Mesenchymal stem cell (in vitro differentiated cells and primary cell): ENCODE results near the gene RPL10A.
"Not testable (repeated sequence)": the region's sequence is repeated elsewhere in the genome, so short reads cannot be mapped to it uniquely, and the experiment has no call there.

Source experiments
- DNase-seq: peaks from one replicate; pipeline ENCODE4 v3.0.0-alpha.2; 2013
- H2AFZ ChIP-seq: one replicate; pipeline ENCODE4 v1.6.1; 2013; ENCODE audit warnings: low read depth, mild to moderate bottlenecking, control low read depth, inconsistent platforms, low read length, moderate library complexity
- H2AK5ac ChIP-seq: 2 replicates; pipeline ENCODE4 v1.6.1; 2013; ENCODE audit warnings: low read length, moderate library complexity, mild to moderate bottlenecking, inconsistent platforms; ENCODE audit not compliant: severe bottlenecking
- H2BK120ac ChIP-seq: one replicate; pipeline ENCODE4 v1.6.1; 2013; ENCODE audit warnings: low read depth, mild to moderate bottlenecking, inconsistent platforms, low read length, moderate library complexity
- H2BK12ac ChIP-seq, 2 experiments: one replicate each; pipeline ENCODE4 v1.6.1; 2013; ENCODE audit warnings: inconsistent platforms in 2 of 2, low read length in 2 of 2, mild to moderate bottlenecking in 2 of 2, moderate library complexity in 2 of 2, control low read depth in 1 of 2
- H2BK15ac ChIP-seq: one replicate; pipeline ENCODE4 v1.6.1; 2013; ENCODE audit warnings: mild to moderate bottlenecking, low read depth, inconsistent platforms; ENCODE audit not compliant: poor library complexity, severe bottlenecking
- H2BK5ac ChIP-seq: 2 replicates; pipeline ENCODE4 v1.6.1; 2013; ENCODE audit warnings: low read depth, mild to moderate bottlenecking, low read length, control low read depth, inconsistent platforms; ENCODE audit not compliant: poor library complexity, severe bottlenecking
- H3K14ac ChIP-seq, 2 experiments: one replicate each; pipeline ENCODE4 v1.6.1; 2013; ENCODE audit warnings: inconsistent platforms in 2 of 2, low read length in 2 of 2, control low read depth in 1 of 2, mild to moderate bottlenecking in 1 of 2, moderate library complexity in 1 of 2
- H3K18ac ChIP-seq, 2 experiments: one replicate each; pipeline ENCODE4 v1.6.1; 2013; ENCODE audit warnings: inconsistent platforms in 2 of 2, low read length in 2 of 2, control low read depth in 1 of 2, low read depth in 1 of 2, mild to moderate bottlenecking in 1 of 2
- H3K23ac ChIP-seq, 2 experiments: one replicate each; pipeline ENCODE4 v1.6.1; 2013; ENCODE audit warnings: inconsistent platforms in 2 of 2, low read length in 2 of 2, mild to moderate bottlenecking in 2 of 2, moderate library complexity in 2 of 2, control low read depth in 1 of 2
- H3K27ac ChIP-seq: 2 replicates; pipeline ENCODE4 v1.5.1; 2013; ENCODE audit warnings: mild to moderate bottlenecking, moderate library complexity, low read length, control low read depth, inconsistent platforms; ENCODE audit not compliant: poor library complexity, severe bottlenecking
- H3K27me3 ChIP-seq, 2 experiments: 2 replicates each; pipeline versions ENCODE4 v1.6.1 to v1.7.0; 2013; ENCODE audit warnings: low read length in 2 of 2, mild to moderate bottlenecking in 2 of 2, moderate library complexity in 2 of 2, control low read depth in 1 of 2, inconsistent platforms in 1 of 2; ENCODE audit not compliant: control insufficient read depth in 1 of 2, insufficient read depth in 1 of 2
- H3K36me3 ChIP-seq, 2 experiments: 2 replicates each; pipeline versions ENCODE4 v1.6.1 to v1.7.0; 2013; ENCODE audit warnings: low read length in 2 of 2, control low read depth in 1 of 2, inconsistent platforms in 1 of 2, low read depth in 1 of 2, mild to moderate bottlenecking in 1 of 2; ENCODE audit not compliant: insufficient read depth in 2 of 2, control insufficient read depth in 1 of 2
- H3K4ac ChIP-seq, 2 experiments: one replicate each; pipeline ENCODE4 v1.6.1; 2013; ENCODE audit warnings: inconsistent platforms in 2 of 2, low read length in 2 of 2, mild to moderate bottlenecking in 2 of 2, moderate library complexity in 2 of 2, control low read depth in 1 of 2, low read depth in 1 of 2
- H3K4me1 ChIP-seq: 2 replicates; pipeline ENCODE4 v1.6.1; 2013; ENCODE audit warnings: low read depth, low read length, control low read depth; ENCODE audit not compliant: control insufficient read depth, insufficient read depth
- H3K4me2 ChIP-seq: 2 replicates; pipeline ENCODE4 v1.6.1; 2013; ENCODE audit warnings: low read length, mild to moderate bottlenecking, inconsistent platforms; ENCODE audit not compliant: poor library complexity, severe bottlenecking
- H3K4me3 ChIP-seq, 2 experiments: 2 replicates each; pipeline versions ENCODE4 v1.5.1 to v1.7.0; 2013; ENCODE audit warnings: low read length in 2 of 2, mild to moderate bottlenecking in 2 of 2, control low read depth in 1 of 2, low read depth in 1 of 2; ENCODE audit not compliant: insufficient read depth in 1 of 2
- H3K79me1 ChIP-seq: replicated peaks from 2 replicates; pipeline ENCODE4 v1.6.1; 2013; ENCODE audit warnings: mild to moderate bottlenecking, control low read depth, low read length, inconsistent platforms; ENCODE audit not compliant: poor library complexity, severe bottlenecking
- H3K9ac ChIP-seq: 2 replicates; pipeline ENCODE4 v1.7.0; 2013; ENCODE audit warnings: mild to moderate bottlenecking, low read length, moderate library complexity
- H3K9me3 ChIP-seq: 2 replicates; pipeline ENCODE4 v1.7.0; 2013; ENCODE audit warnings: mild to moderate bottlenecking, low read length; ENCODE audit not compliant: control insufficient read depth
- H4K8ac ChIP-seq: one replicate; pipeline ENCODE4 v1.6.1; 2013; ENCODE audit warnings: inconsistent platforms, mild to moderate bottlenecking, low read length, moderate library complexity
- H4K91ac ChIP-seq: one replicate; pipeline ENCODE4 v1.6.1; 2013; ENCODE audit warnings: mild to moderate bottlenecking, low read length, inconsistent platforms
- WGBS: methylation state at CpG from one replicate; pipeline ENCODE4 v1.1.7; 2013; ENCODE audit warnings: mixed read lengths; 5-methylcytosine and 5-hydroxymethylcytosine counted together

RPL10A gene

DNA sequence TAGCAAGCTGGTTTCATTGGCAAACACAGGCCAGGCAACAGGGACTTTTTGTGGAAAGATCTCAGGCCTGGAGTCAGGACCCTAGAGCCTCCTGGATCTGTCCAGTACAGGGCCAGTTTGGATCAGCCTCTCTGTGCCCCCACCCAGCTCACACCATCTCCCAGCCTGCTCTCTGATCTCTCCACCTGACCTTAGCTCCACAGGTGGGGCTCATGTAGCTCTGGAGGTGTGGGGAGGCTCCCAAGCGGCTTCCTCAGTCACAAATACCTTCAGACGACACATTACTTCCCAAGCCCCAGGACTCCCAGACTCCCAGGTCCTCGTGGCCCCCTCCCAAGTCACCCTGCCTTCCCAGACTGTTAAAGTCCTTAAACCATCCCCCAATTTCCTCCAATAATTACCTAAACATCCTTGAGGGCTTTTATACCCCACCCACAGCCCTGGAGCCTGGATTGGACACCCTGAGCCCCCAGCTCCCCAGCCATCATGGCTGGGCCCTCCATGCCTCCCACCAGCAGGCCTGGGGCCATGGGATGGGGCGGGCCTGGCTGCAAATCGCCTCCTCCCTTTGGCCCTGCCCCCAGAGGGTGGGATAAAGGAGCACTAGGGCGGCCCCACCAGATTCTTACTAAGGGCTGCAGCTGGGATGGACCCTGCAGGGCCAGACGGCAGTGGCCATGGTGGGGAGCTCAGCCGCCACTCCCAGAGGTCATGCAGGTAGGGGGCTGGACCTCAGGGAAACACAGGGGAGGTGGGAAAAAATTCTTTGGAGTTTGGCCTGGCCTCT lies 31.9 kb upstream of the RPL10A start:
- Histone ChIP-seq H2BK15ac (no peak overlapping the region), H2AFZ (no peak overlapping the region), H3K36me3 (no peaks in the 10 kb centered on the region), H3K27me3 (no peaks in the 10 kb centered on the region), H3K4me1 (peaks cover 1% of the 10 kb centered on the region), H2BK120ac (no peak overlapping the region), H3K14ac (no peak overlapping the region), H3K9me3 (no peaks in the 10 kb centered on the region), H4K91ac (peak overlapping the region; percentile 15), H2BK5ac (no peak overlapping the region), H2AK5ac (no peak overlapping the region), H3K18ac (no peak overlapping the region), H3K4me3 (no peak overlapping the region), H3K4ac (no peak overlapping the region), H3K9ac (no peak overlapping the region), H3K23ac (no peak overlapping the region), H2BK12ac (no peak overlapping the region), H3K4me2 (no peak overlapping the region), H4K8ac (no peak overlapping the region), H3K27ac (no peak overlapping the region), H3K79me1 (no peaks in the 10 kb centered on the region)
- WGBS = 72% methylated on average over 8 of the region's 8 CpGs
- DNase-seq = no peak

DNA sequence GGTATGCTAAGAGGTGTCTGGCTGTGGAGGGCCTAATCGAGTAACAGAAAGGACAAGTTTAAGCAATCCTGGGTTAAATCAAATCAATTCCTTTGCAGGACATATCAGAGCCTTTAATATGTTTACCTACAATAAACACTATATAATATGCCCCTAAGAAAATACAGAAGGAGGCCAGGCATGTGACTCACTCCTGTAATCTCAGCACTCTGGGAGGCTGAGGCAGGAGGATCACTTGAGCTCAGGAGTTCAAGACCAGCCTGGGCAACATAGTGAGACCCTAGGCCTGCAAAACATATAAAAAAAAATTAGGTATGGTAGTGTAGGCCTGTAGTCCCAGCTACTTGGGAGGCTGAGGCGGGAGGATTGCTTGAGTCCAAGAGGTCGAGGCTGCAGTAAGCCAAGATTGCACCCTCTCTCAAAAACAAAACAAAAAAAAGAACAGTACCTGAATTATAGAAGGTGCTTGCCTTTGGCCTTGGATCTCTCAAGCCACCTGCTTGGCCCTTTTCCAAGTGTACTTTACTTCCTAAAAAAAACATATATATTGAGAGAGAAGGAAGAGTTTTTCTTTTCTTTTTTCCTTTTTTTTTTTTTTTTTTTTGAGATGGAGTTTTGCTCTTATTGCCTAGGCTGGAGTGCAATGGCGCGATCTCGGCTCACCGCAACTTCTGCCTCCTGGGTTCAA lies 29.7 kb upstream of the RPL10A start:
- not testable (repeated sequence) for H4K8ac ChIP-seq, H3K14ac ChIP-seq, H3K27ac ChIP-seq, H3K4me3 ChIP-seq, H2BK12ac ChIP-seq, H3K18ac ChIP-seq, H2AK5ac ChIP-seq, H3K23ac ChIP-seq, DNase-seq, H3K79me1 ChIP-seq, H3K27me3 ChIP-seq, H2BK120ac ChIP-seq, H3K9me3 ChIP-seq, H3K4me1 ChIP-seq, H3K4ac ChIP-seq, H3K4me2 ChIP-seq, H3K9ac ChIP-seq, H2AFZ ChIP-seq, H2BK5ac ChIP-seq, H3K36me3 ChIP-seq, H4K91ac ChIP-seq, H2BK15ac ChIP-seq
- 100% methylated on average over 3 of the region's 7 CpGs for WGBS

DNA sequence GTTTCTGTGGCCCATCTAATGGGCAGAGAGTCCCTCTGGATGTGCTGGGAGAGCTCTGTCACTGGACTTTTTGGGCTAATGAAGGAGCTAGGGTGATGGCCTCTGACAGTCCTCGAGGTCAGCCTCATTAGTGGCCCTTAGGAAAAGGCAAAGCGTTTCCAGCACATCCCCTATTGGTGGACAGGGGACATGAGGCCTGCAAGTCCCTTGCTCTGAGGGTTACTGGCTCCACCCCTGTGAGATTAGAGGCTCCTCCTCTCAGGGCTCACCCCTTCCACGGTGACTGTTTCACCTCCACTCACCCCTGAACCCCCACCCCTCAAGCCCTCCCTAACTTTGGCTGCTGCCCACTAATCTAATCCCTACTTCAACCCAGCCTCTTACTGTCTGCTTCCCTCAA lies 28.9 kb upstream of the RPL10A start:
- no peak overlapping the region for H2BK15ac ChIP-seq
- H4K8ac ChIP-seq = no peak overlapping the region
- no peak overlapping the region for H2AFZ ChIP-seq
- no peak overlapping the region for H3K4ac ChIP-seq
- H2BK5ac ChIP-seq = no peak overlapping the region
- H4K91ac ChIP-seq = no peak overlapping the region
- H3K4me3 ChIP-seq = no peak overlapping the region
- no peaks in the 10 kb centered on the region for H3K9me3 ChIP-seq
- 71% methylated on average over 3 of the region's 3 CpGs for WGBS
- DNase-seq = no peak
- no peaks in the 10 kb centered on the region for H3K27me3 ChIP-seq
- no peak overlapping the region for H3K27ac ChIP-seq
- peak overlapping the region in 1 of 2 experiments; percentile 68 for H3K23ac ChIP-seq
- H3K9ac ChIP-seq = no peak overlapping the region
- H3K36me3 ChIP-seq = no peaks in the 10 kb centered on the region
- H3K14ac ChIP-seq = no peak overlapping the region
- no peak overlapping the region for H2BK120ac ChIP-seq
- H3K79me1 ChIP-seq = no peaks in the 10 kb centered on the region
- H2AK5ac ChIP-seq = no peak overlapping the region
- no peak overlapping the region for H3K4me2 ChIP-seq
- no peak overlapping the region for H2BK12ac ChIP-seq
- no peak overlapping the region for H3K18ac ChIP-seq
- H3K4me1 ChIP-seq = peaks cover 5% of the 10 kb centered on the region

DNA sequence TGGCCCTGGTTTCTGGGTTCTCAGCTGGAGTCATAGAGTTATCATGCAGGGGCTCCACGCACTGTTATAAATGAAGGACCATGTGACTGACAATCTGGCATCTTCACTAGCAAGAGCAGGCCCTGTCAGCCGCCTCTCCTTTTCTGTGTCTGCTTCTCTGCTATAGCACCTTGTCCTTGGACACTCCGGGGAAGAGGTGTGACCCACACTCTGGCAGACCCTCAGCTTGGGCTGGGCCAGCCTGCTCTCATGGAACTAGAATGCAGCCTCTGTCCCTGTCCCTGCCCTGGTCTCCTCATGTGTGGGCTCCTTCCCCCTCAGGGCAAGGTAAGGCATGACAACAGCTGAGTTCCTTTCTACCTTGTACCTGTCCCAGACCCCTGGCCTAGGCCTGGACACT lies 27.0 kb upstream of the RPL10A start:
- Histone ChIP-seq H2BK12ac (no peak overlapping the region), H3K27me3 (no peaks in the 10 kb centered on the region), H3K9ac (no peak overlapping the region), H3K18ac (no peak overlapping the region), H3K4me3 (no peak overlapping the region), H2AK5ac (peak overlapping the region; percentile 53), H3K4me2 (no peak overlapping the region), H3K4me1 (peaks cover 4% of the 10 kb centered on the region), H3K36me3 (no peaks in the 10 kb centered on the region), H2BK5ac (no peak overlapping the region), H3K27ac (no peak overlapping the region), H3K14ac (no peak overlapping the region), H2AFZ (no peak overlapping the region), H2BK15ac (no peak overlapping the region), H4K91ac (no peak overlapping the region), H3K23ac (no peak overlapping the region), H3K9me3 (no peaks in the 10 kb centered on the region), H3K4ac (no peak overlapping the region), H2BK120ac (peak overlapping the region; percentile 6), H3K79me1 (no peaks in the 10 kb centered on the region), H4K8ac (no peak overlapping the region)
- WGBS = 79% methylated on average over 3 of the region's 3 CpGs
- no peak for DNase-seq
